HepG2 (cell line): ENCODE measurements around the gene ZBTB34. TPM values are rescaled to one million over a fixed set of nuclear protein-coding genes. Genes with fewer than 3 reads are reported as not detected.

Source experiments
- ARID5B ChIP-seq: IDR thresholded peaks from 2 replicates; pipeline ENCODE4 v1.4.0; 2020; ENCODE audit warnings: mild to moderate bottlenecking, missing genetic modification reagents
- BRD4 ChIP-seq: sonication (generic); formaldehyde crosslinking; IDR thresholded peaks from 2 replicates; pipeline ENCODE4 v1.4.0; 2020; ENCODE audit warnings: missing genetic modification reagents
- FOXA3 ChIP-seq: IDR thresholded peaks from 2 replicates; pipeline ENCODE4 v1.6.1; 2016; ENCODE audit warnings: missing genetic modification reagents, missing compliant biosample characterization
- HDAC2 ChIP-seq: sonication (generic); formaldehyde crosslinking; IDR thresholded peaks from 2 replicates; pipeline ENCODE4 v1.4.0; 2020; ENCODE audit warnings: missing genetic modification reagents
- NCOA2 ChIP-seq: sonication (generic); formaldehyde crosslinking; IDR thresholded peaks from 2 replicates; pipeline ENCODE4 v1.8.0; 2022; ENCODE audit warnings: inconsistent platforms
- SOX13 ChIP-seq, 3 experiments: fragments of 450-650 bp in 1 of 3; sonication (generic) in 1 of 3; formaldehyde crosslinking in 1 of 3; IDR thresholded peaks in 2 of 3; conservative IDR thresholded peaks in 1 of 3; 2 replicates each; pipeline versions ENCODE4 v1.5.0 to v1.6.1; 2016 to 2020; ENCODE audit warnings: antibody characterized with exemption in 1 of 3, mild to moderate bottlenecking in 1 of 3, missing compliant biosample characterization in 1 of 3, missing genetic modification reagents in 1 of 3, moderate library complexity in 1 of 3
- TBX3 ChIP-seq: fragments of 450-650 bp; IDR thresholded peaks from 2 replicates; pipeline ENCODE4 v1.6.1; 2017; ENCODE audit warnings: antibody characterized with exemption, mild to moderate bottlenecking, inconsistent platforms, borderline replicate concordance
- TRAFD1 ChIP-seq: sonication (generic); formaldehyde crosslinking; IDR thresholded peaks from 2 replicates; pipeline ENCODE4 v1.5.1; 2020; ENCODE audit warnings: missing genetic modification reagents, mild to moderate bottlenecking, borderline replicate concordance
- ZFAT ChIP-seq: sonication (generic); formaldehyde crosslinking; conservative IDR thresholded peaks from 2 replicates; pipeline ENCODE4 v1.8.1; 2023; ENCODE audit warnings: missing genetic modification reagents, inconsistent platforms
- ZNF143 ChIP-seq: sonication (generic); formaldehyde crosslinking; IDR thresholded peaks from 2 replicates; pipeline ENCODE4 v1.4.0; 2020; ENCODE audit warnings: missing genetic modification reagents
- ZNF577 ChIP-seq: sonication (generic); formaldehyde crosslinking; IDR thresholded peaks from 2 replicates; pipeline ENCODE4 v1.4.0; 2020; ENCODE audit warnings: mild to moderate bottlenecking, low read depth, missing genetic modification reagents, borderline replicate concordance
- ZNF644 ChIP-seq: IDR thresholded peaks from 2 replicates; pipeline ENCODE4 v1.6.1; 2016; ENCODE audit warnings: low read depth
- polyA plus RNA-seq, 8 experiments: library from polyadenylated mRNA; depleted of rRNA in 3 of 8; stranded (reverse) in 7 of 8; unstranded in 1 of 8; fragments of >200 nt; fragmentation: Illumina TruSeq in 4 of 8; extraction: Trizol in 4 of 8; gene quantifications; 2 replicates each; pipeline versions ENCODE4 v1.2.1 to v1.2.3, GENCODE V29; 2011 to 2016; ENCODE audit warnings: low read depth in 4 of 8, missing spikeins in 1 of 8, mixed read lengths in 1 of 8; ENCODE audit not compliant: insufficient read depth in 1 of 8
- total RNA-seq, 5 experiments: library from RNA; depleted of rRNA; stranded (reverse); fragments of >200 nt; fragmentation: Illumina TruSeq; extraction: Trizol; gene quantifications; 2 replicates each; pipeline ENCODE4 v1.2.3, GENCODE V29; 2016; ENCODE audit warnings: low read depth in 1 of 5
- TF ChIP-seq, protein P1 (sequence below): sonication (generic); formaldehyde crosslinking; IDR thresholded peaks from 2 replicates; pipeline ENCODE4 v1.5.0; 2020; ENCODE audit warnings: mild to moderate bottlenecking, missing genetic modification reagents, borderline replicate concordance

Gene ZBTB34
- total and polyA plus RNA-seq, 2 of the 13 experiments (the other 11 are each of a cell fraction or from before 2014, with no cell fraction given): 5.9 to 8.7 TPM

DNA sequence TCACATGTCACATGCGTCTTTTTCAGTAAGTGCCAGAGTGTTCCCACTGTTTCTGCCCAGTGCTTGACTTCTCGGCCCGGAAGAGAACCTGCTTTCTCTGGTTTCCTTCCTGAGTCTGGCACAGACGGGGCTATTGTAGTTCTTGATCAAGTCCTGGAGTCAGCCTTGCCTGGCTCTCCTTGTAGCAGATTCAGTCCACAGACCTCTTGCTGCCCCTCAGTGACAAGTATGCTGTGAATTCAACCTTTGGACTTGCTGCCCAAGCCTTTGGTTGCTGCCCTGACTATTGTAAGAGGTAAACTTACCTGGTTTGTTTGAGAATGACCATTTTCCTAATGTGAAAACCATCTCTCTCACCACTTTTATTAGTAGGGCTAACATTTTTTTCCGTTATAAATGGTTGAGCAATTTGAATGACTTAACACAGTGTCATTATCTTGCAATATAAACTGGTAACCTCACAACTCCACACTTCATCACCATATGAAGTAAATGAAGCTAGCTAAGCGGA, 24.7 kb downstream of the ZBTB34 start (continued):
- TF ChIP-seq, protein P1, sequence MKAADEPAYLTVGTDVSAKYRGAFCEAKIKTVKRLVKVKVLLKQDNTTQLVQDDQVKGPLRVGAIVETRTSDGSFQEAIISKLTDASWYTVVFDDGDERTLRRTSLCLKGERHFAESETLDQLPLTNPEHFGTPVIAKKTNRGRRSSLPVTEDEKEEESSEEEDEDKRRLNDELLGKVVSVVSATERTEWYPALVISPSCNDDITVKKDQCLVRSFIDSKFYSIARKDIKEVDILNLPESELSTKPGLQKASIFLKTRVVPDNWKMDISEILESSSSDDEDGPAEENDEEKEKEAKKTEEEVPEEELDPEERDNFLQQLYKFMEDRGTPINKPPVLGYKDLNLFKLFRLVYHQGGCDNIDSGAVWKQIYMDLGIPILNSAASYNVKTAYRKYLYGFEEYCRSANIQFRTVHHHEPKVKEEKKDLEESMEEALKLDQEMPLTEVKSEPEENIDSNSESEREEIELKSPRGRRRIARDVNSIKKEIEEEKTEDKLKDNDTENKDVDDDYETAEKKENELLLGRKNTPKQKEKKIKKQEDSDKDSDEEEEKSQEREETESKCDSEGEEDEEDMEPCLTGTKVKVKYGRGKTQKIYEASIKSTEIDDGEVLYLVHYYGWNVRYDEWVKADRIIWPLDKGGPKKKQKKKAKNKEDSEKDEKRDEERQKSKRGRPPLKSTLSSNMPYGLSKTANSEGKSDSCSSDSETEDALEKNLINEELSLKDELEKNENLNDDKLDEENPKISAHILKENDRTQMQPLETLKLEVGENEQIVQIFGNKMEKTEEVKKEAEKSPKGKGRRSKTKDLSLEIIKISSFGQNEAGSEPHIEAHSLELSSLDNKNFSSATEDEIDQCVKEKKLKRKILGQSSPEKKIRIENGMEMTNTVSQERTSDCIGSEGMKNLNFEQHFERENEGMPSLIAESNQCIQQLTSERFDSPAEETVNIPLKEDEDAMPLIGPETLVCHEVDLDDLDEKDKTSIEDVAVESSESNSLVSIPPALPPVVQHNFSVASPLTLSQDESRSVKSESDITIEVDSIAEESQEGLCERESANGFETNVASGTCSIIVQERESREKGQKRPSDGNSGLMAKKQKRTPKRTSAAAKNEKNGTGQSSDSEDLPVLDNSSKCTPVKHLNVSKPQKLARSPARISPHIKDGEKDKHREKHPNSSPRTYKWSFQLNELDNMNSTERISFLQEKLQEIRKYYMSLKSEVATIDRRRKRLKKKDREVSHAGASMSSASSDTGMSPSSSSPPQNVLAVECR (CRISPR knock-in tag): peak; percentile 30; the same call in 1 of the 2 replicates
- no peak for TF ChIP-seq ZNF577 (CRISPR knock-in tag)
- TF ChIP-seq FOXA3: 0 out of 2 replicates have a peak, but pooled peaks have one; percentile 15
- TF ChIP-seq ZNF644 (CRISPR knock-in tag): peak; percentile 44; the same call in 1 of the 2 replicates
- no peak for TF ChIP-seq BRD4
- 0 out of 2 replicates have a peak, but pooled peaks have one; percentile 38 for TF ChIP-seq ARID5B
- TF ChIP-seq ZNF143 (CRISPR knock-in tag): no peak
- TF ChIP-seq NCOA2 (CRISPR knock-in tag): no peak
- no peak for TF ChIP-seq SOX13 (IDR thresholded peaks at IDR 0.05)
- peak in 1 of 2 experiments; percentile 29; a peak in 1 of 4 replicates for TF ChIP-seq SOX13 (CRISPR knock-in tag; conservative IDR thresholded peaks at IDR 0.05 in 1 of 2, IDR thresholded peaks at IDR 0.05 in 1 of 2)
- TF ChIP-seq ZFAT (CRISPR knock-in tag): no peak
- TF ChIP-seq TRAFD1 (CRISPR knock-in tag): no peak
- no peak for TF ChIP-seq TBX3
- no peak for TF ChIP-seq HDAC2 (CRISPR knock-in tag)
